MV-4-11 (cell line): Measurements from ENCODE around the gene SAV1.
A peak's percentile ranks its signal among the peaks of the same experiment; 100 is the strongest.

Source experiments
- DNase-seq: peaks from one replicate; lab custom pipeline; 2025; lab: John Stamatoyannopoulos, UW

The SAV1 gene

GRCh38 chr14:50607181-50607580 lies 60.9 kb downstream of the SAV1 start:
- no peak for DNase-seq

- no peak for DNase-seq
These were observed 61.6 kb downstream of the SAV1 start for GRCh38 chr14:50606468-50606867.

GRCh38 chr14:50605766-50606165 lies 62.3 kb downstream of the SAV1 start:
- no peak for DNase-seq

GRCh38 chr14:50603565-50603964 lies 64.5 kb downstream of the SAV1 start:
- no peak for DNase-seq

GRCh38 chr14:50602035-50602434 lies 66.1 kb downstream of the SAV1 start:
- DNase-seq: no peak

- DNase-seq: no peak
These were observed 66.7 kb downstream of the SAV1 start for GRCh38 chr14:50601394-50601793.

GRCh38 chr14:50600849-50601248 lies 67.3 kb downstream of the SAV1 start:
- DNase-seq: no peak

GRCh38 chr14:50599700-50600444 lies 68.2 kb downstream of the SAV1 start:
- DNase-seq: peak; percentile 29

GRCh38 chr14:50598765-50599164 lies 69.3 kb downstream of the SAV1 start:
- DNase-seq: no peak

- no peak for DNase-seq
These were observed 73.4 kb downstream of the SAV1 start for GRCh38 chr14:50594577-50595316.

- DNase-seq: no peak
These were observed 77.6 kb downstream of the SAV1 start for GRCh38 chr14:50590464-50590863.
